Measurements from ENCODE around the gene AK3.
"Not testable (repeated sequence)": the region's sequence is repeated elsewhere in the genome, so short reads cannot be mapped to it uniquely, and the experiment has no call there.

Gene AK3

GRCh38 chr9:4780651-4781050, 39.6 kb upstream of the AK3 start:
- no peak for DNase-seq (ENCODE audit: low spot score)
- no peak for TF ChIP-seq CTCF (IDR thresholded peaks at IDR 0.05)
- no peak overlapping the region for H3K4me3 ChIP-seq
- H3K27ac ChIP-seq = no peak overlapping the region

- H3K4me3 ChIP-seq; DNase-seq (ENCODE audit: low spot score); H3K27ac ChIP-seq: not testable (repeated sequence)
Observed at GRCh38 chr9:4774958-4775357, 34.0 kb upstream of the AK3 start.

- no peak for TF ChIP-seq CTCF (IDR thresholded peaks at IDR 0.05)
- H3K27ac ChIP-seq = no peak overlapping the region
- DNase-seq (ENCODE audit: low spot score) = no peak
- H3K4me3 ChIP-seq = no peak overlapping the region
Observed at GRCh38 chr9:4774209-4774608, 33.2 kb upstream of the AK3 start.

GRCh38 chr9:4771788-4772187, 30.8 kb upstream of the AK3 start:
- DNase-seq (ENCODE audit: low spot score) = no peak
- H3K4me3 ChIP-seq = no peak overlapping the region
- no peak overlapping the region for H3K27ac ChIP-seq
- TF ChIP-seq CTCF (IDR thresholded peaks at IDR 0.05) = no peak

- H3K4me3 ChIP-seq = no peak overlapping the region
- no peak for DNase-seq (ENCODE audit: low spot score)
- no peak overlapping the region for H3K27ac ChIP-seq
- TF ChIP-seq CTCF (IDR thresholded peaks at IDR 0.05) = no peak
Observed at GRCh38 chr9:4769321-4770080, 28.5 kb upstream of the AK3 start.

GRCh38 chr9:4768681-4769080, 27.7 kb upstream of the AK3 start:
- Histone ChIP-seq H3K4me3 (no peak overlapping the region), H3K27ac (no peak overlapping the region)
- DNase-seq (ENCODE audit: low spot score) = no peak
- no peak for TF ChIP-seq CTCF (IDR thresholded peaks at IDR 0.05)

- Histone ChIP-seq H3K27ac (no peak overlapping the region), H3K4me3 (no peak overlapping the region)
- TF ChIP-seq CTCF (IDR thresholded peaks at IDR 0.05) = no peak
- DNase-seq (ENCODE audit: low spot score) = no peak
Observed at GRCh38 chr9:4764033-4764432, 23.0 kb upstream of the AK3 start.
